MCF 10A (cell line): ENCODE data around the gene WHAMM. TPM values are rescaled to one million over a fixed set of nuclear protein-coding genes. Genes with fewer than 3 reads are reported as not detected.
"Not testable (repeated sequence)": the region's sequence is repeated elsewhere in the genome, so short reads cannot be mapped to it uniquely, and the experiment has no call there.

Experiments used
- BruUV-seq: library from RNA; stranded (reverse); fragments of 400-500 nt; replicated peaks from 2 replicates; lab custom pipeline; 2021; lab: Mats Ljungman, UMichigan
- CTCF ChIA-PET: fragments of 300-600 bp; sonication (Branson Sonifier 250); formaldehyde crosslinking; extraction: SDS; loops from one replicate; lab custom pipeline; 2021; ENCODE audit warnings: antibody characterized with exemption, inconsistent platforms; lab: Yijun Ruan, JAX
- POLR2A ChIA-PET: fragments of 300-600, 350-650 bp; sonication (Branson Sonifier 250); formaldehyde crosslinking; extraction: SDS; loops from one replicate; lab custom pipeline; 2020; ENCODE audit warnings: antibody characterized with exemption, inconsistent platforms; lab: Yijun Ruan, JAX
- DNase-seq: peaks from one replicate; pipeline ENCODE4 v3.0.0-alpha.2; 2018; ENCODE audit not compliant: unreplicated experiment
- H3K27ac Mint-ChIP-seq: one replicate; pipeline ENCODE4 v1.8.0; 2022; ENCODE audit warnings: mild to moderate bottlenecking, low read depth, mixed read lengths; ENCODE audit not compliant: unreplicated experiment
- H3K27me3 Mint-ChIP-seq: one replicate; pipeline ENCODE4 v1.8.0; 2022; ENCODE audit warnings: mixed read lengths; ENCODE audit not compliant: insufficient read depth, unreplicated experiment
- H3K36me3 Mint-ChIP-seq: one replicate; pipeline ENCODE4 v1.8.0; 2022; ENCODE audit warnings: mild to moderate bottlenecking, moderate library complexity, mixed read lengths; ENCODE audit not compliant: insufficient read depth, unreplicated experiment
- H3K4me1 Mint-ChIP-seq: one replicate; pipeline ENCODE4 v1.8.0; 2022; ENCODE audit warnings: mixed read lengths; ENCODE audit not compliant: insufficient read depth, unreplicated experiment
- H3K4me3 Mint-ChIP-seq: one replicate; pipeline ENCODE4 v1.8.0; 2022; ENCODE audit warnings: mild to moderate bottlenecking, moderate library complexity, mixed read lengths; ENCODE audit not compliant: unreplicated experiment
- H3K9me3 Mint-ChIP-seq: one replicate; pipeline ENCODE4 v1.8.0; 2022; ENCODE audit warnings: mixed read lengths; ENCODE audit not compliant: unreplicated experiment
- CTCF ChIP-seq: fragments of 200-600 bp; IDR thresholded peaks from one replicate; pipeline ENCODE4 v1.8.0; 2022; ENCODE audit warnings: antibody characterized with exemption, mild to moderate bottlenecking; ENCODE audit not compliant: unreplicated experiment
- intact Hi-C: fragments of 100-400 bp; cut with micrococcal nuclease; formaldehyde crosslinking; loops from 2 replicates; pipeline ENCODE4 v1.14.1; 2022
- total RNA-seq: library from RNA; stranded (reverse); gene quantifications from 2 replicates; pipeline ENCODE4 v1.2.3, GENCODE V29; 2022

WHAMM gene
- total RNA-seq, 1 experiment from 2014 or later, result 8.2 TPM

- no TSS peak for BruUV-seq
- H3K4me1 Mint-ChIP-seq, result no peaks in the 10 kb centered on the region
- ChIA-PET CTCF (interaction anchor here (0.7 kb wide), 1 partner anchor 58 kb away, joined by 3 read pairs; no protein-coding TSS in a partner anchor), POLR2A (no interaction called here)
- TF ChIP-seq CTCF, result no peak
- H3K36me3 Mint-ChIP-seq, result no peaks in the 10 kb centered on the region
- no peak for DNase-seq
- no peak overlapping the region for H3K27ac Mint-ChIP-seq
- intact Hi-C loops, result no loop called here
- H3K9me3 Mint-ChIP-seq, result no peaks in the 10 kb centered on the region
- H3K4me3 Mint-ChIP-seq, result no peak overlapping the region
- H3K27me3 Mint-ChIP-seq, result no peaks in the 10 kb centered on the region
These were observed 55.5 kb downstream of the WHAMM start for GRCh38 chr15:82864967-82865366.

DNA sequence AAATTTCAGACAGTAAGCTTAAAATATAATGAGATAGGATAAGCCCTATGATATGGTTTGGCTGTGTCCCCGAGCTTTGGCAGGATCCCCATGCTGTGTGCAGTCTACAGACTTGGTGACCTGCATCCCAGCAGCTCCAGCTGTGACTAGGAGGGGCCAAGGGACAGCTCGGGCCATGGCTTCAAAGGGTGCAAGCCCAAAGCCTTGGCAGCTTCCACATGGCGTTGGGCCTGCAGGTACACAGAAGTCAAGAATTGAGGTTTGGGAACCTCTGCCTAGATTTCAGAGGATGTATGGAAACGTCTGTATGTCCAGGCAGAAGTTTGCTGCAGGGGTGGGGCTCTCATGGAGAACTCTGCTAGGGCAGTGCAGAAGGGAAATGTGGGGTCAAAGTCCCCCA is 56.2 kb downstream of the WHAMM start:
- BruUV-seq, H3K27ac Mint-ChIP-seq, DNase-seq, POLR2A ChIA-PET, H3K4me1 Mint-ChIP-seq, H3K4me3 Mint-ChIP-seq, intact Hi-C loops, H3K27me3 Mint-ChIP-seq, H3K36me3 Mint-ChIP-seq, H3K9me3 Mint-ChIP-seq: not testable (repeated sequence)
- CTCF ChIA-PET, result interaction anchor here (0.7 kb wide), 1 partner anchor 57 kb away, joined by 3 read pairs; no protein-coding TSS in a partner anchor

- CTCF ChIA-PET, DNase-seq, BruUV-seq, H3K27me3 Mint-ChIP-seq, H3K4me3 Mint-ChIP-seq, H3K27ac Mint-ChIP-seq, H3K4me1 Mint-ChIP-seq, H3K36me3 Mint-ChIP-seq, intact Hi-C loops, H3K9me3 Mint-ChIP-seq: not testable (repeated sequence)
- POLR2A ChIA-PET, result interaction anchor here (1.2 kb wide), 1 partner anchor 10 kb away, joined by 3 read pairs; no protein-coding TSS in a partner anchor
These were observed 56.6 kb downstream of the WHAMM start for GRCh38 chr15:82865981-82866380.

DNA sequence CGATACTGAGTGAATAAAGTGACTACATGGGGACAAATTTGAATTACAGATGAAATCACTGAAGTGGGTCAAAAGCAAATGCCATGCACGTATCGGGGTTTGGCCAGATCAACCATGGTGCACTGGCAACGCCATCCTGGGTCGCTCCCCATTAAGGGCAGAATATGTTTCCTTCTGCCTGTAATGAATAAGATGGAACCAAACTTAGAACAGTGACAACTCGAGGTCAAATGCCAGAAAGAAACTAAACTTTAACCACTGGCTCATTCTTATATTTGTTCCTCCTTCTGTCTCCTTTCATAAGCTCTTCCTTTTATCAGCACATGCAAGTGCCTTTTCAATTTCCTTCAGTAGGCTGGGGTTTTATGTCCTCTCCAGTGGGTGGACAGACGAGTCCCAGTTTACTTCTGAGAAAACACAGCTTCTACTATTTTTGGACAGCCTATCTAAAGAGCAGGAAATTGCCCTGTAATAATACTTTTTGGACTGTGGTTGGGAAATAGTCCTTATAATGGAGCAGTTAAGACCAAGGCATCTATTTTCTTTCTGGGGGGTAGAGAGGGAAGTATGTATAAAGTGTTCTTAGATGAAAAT is 61.4 kb downstream of the WHAMM start:
- CTCF ChIA-PET, result interaction anchor here (0.6 to 1.1 kb wide), 3 partner anchors 9 to 733 kb away, joined by 3 read pairs; no protein-coding TSS in a partner anchor
- no peak for DNase-seq

More for the DNA sequence above, 61.4 kb downstream of the WHAMM start:
- no TSS peak for BruUV-seq
- Mint-ChIP-seq H3K36me3 (no peaks in the 10 kb centered on the region), H3K4me1 (no peaks in the 10 kb centered on the region), H3K4me3 (no peak overlapping the region), H3K9me3 (no peaks in the 10 kb centered on the region), H3K27me3 (no peaks in the 10 kb centered on the region), H3K27ac (no peak overlapping the region)
- TF ChIP-seq CTCF, result no peak
- intact Hi-C loops, result no loop called here
- POLR2A ChIA-PET, result interaction anchor here (1.1 kb wide), 1 partner anchor 38 kb away, joined by 3 read pairs; no protein-coding TSS in a partner anchor
